GM18499 (cell line): ENCODE results near the gene ANXA11.

Experiments used
- ATAC-seq: cut with Tn5 transposase; IDR thresholded peaks from one replicate; pipeline ENCODE4 v1.9.1; 2021; ENCODE audit warnings: moderate number of reproducible peaks; ENCODE audit not compliant: insufficient read depth, unreplicated experiment

ANXA11 gene

GRCh38 chr10:80167471-80168161, 37.7 kb downstream of the ANXA11 start:
- no peak for ATAC-seq

- no peak for ATAC-seq
Observed at GRCh38 chr10:80166581-80167470, 38.5 kb downstream of the ANXA11 start.

GRCh38 chr10:80165173-80165572, 40.2 kb downstream of the ANXA11 start:
- no peak for ATAC-seq

GRCh38 chr10:80164596-80164995, 40.7 kb downstream of the ANXA11 start:
- no peak for ATAC-seq

DNA sequence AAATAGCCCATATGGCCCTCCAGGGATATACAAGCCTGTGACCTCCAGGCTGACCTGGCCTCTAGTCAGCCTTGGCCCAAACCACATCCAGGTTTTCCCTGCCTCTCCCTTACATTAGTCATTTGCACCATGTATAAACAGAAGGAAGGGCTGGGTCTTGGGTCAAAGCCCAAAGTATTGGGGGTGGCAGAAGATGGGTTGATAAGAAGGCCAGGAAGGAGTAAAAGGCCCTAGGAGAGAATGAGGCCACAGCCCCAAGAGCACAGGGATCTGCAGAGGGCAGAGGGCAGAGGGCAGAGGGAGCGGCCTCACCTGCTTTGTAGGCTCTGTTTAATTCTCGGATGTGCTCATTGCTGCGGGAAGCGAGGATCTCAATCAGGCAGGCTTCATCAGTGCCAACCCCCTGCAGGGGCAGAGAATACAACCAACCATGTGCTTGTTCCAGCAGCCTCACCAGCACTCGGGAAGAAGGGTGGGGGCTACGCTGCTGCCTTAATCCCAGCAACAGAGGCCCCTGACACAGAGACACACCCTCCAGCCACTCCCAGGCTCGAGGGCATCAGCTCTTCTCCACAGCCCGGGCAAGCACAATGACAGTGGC, 41.5 kb downstream of the ANXA11 start:
- ATAC-seq, result no peak

GRCh38 chr10:80161321-80162083, 43.8 kb downstream of the ANXA11 start:
- no peak for ATAC-seq

DNA sequence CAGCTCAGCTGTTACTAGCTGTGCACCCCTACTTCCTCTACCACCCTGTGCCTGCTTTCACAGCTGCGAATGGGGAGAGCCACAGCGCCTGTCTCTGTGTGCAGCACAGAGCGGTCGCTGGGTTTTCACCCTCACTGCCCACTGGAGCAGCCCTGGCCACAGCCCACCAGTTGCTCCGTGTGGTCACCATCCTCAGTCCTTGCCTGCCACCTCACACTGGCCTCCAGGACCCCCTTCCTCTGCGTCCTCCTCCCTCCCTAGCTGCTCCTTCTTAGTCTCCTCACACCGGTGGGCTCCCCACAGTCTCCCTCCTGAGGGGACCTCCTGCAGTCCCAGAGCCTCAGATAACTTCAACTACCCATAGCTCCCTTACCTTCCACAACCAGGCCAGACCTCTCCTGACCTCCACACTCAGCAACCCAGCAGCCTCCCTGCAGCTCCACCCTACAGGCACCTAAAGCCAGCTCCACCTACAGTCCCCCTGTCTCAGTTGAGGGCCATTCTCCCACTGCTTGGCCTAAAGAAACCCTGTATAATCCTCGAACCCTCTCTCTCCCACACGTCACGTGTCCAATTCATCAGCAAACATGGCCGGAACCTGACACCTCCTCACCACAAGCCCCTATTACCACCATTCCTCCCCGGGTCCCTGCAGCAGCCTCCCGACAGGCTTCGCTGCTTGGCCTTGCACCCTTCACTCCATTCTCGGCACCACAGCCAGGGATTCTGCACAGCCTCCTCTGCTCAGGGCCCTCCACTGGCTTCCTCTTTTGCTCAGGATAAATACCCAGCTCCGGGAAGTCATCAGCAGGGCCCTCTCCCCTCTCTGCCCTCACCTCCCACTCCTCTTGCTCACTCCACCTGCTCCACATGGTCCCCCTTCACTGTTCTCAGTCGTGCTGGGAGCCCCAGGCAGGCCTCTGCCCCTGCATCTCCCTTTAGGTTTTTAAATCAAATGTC, 44.7 kb downstream of the ANXA11 start:
- no peak for ATAC-seq

- ATAC-seq, result no peak
Observed at GRCh38 chr10:80159166-80159873, 46.0 kb downstream of the ANXA11 start.

GRCh38 chr10:80158598-80159127, 46.7 kb downstream of the ANXA11 start:
- ATAC-seq, result no peak

- ATAC-seq, result no peak
Observed at GRCh38 chr10:80158126-80158525, 47.2 kb downstream of the ANXA11 start.

GRCh38 chr10:80157561-80157960, 47.8 kb downstream of the ANXA11 start:
- no peak for ATAC-seq

DNA sequence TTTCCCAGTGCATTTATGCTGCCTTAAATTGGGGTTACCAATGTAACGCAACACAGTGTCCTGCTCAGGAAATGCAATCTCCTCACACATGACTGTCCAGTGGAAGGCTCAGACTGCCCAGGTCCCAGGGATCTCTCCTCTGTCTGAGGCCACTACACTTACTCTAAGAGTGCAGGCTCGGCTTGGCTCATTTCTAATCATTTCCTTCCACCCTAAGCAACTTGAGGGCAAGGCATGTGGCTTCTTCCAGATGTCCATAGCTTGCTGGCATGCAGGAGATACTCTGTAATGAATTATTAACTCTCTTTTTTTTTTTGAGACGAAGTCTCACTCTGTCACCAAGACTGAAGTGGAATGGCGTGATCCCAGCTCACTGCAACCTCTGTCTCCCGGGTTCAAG, 49.1 kb downstream of the ANXA11 start:
- ATAC-seq, result no peak

DNA sequence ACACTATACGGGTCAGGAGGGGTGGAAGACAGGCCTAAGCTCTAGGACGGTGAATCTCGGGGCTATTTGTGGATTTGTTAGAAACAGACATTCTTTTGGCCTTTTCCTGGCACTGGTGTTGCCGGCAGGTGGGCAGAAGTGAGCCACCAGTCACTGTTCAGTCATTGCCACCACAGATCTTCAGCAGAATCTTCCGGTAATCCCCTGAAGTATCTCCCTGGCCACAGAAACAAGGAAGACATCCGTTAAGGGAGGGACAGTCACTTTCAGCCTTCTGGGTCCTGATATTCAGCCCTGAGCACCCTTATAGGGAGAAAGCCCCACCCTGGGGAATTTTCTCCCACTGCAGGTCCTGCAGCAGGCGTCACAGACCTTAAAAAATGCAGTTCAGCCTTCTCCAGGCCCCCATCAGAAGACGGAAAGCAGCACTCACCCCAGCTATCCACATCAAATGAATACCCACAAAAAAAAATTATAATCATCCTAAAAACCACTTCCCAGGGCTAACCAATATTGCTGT, 49.6 kb downstream of the ANXA11 start:
- ATAC-seq, result no peak

DNA sequence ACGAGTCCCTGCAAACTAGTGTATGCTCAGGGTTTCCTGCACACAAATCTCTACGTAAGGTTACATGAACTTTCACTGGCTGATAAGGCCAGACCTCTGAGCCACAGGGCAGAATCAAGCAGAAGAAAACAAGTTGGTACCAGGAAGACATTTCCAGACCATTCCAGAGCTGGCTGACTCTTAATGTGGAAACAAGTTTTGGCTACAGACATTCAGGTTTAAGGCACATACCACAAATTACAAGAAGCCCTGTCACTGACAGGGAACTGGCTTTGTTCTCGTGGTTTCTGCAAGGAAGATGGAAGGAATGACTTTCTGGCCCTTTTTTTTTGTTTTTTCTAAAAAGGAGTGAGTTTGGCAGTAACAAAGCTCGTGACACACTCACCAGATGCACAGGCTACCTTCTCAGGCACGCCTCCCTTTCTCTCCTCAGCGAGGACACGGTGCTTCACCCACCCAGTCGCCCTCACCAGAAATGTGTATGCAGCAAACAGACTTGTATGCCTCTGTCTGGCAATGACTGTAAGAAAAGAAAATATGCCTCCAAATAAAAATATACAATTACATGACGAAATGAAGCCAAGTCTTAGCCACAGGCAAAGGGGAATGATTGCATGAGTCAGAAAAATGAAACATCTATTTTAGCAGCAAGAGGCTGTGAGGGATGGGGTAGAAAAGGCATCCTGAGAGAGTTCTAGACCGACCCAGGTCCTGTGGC, 50.2 kb downstream of the ANXA11 start:
- ATAC-seq, result no peak

DNA sequence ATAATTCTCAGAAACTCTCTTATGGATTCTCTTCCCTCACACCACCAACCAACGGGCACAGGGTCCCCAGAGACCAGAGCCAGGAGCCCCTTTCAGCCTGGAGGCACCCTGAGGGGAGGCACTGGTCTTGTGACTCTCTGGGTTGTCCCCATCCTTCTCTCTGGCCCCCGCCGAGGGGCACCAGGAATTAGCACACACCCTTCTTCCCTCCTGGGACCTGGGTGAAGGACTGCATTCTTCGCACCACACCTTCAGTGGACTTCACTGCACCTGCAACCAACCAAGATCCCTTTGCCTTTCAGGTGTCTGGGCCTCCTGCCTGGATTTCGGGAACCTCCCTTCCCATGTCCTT, 50.7 kb downstream of the ANXA11 start:
- ATAC-seq, result no peak

GRCh38 chr10:80153460-80153859, 51.9 kb downstream of the ANXA11 start:
- no peak for ATAC-seq

DNA sequence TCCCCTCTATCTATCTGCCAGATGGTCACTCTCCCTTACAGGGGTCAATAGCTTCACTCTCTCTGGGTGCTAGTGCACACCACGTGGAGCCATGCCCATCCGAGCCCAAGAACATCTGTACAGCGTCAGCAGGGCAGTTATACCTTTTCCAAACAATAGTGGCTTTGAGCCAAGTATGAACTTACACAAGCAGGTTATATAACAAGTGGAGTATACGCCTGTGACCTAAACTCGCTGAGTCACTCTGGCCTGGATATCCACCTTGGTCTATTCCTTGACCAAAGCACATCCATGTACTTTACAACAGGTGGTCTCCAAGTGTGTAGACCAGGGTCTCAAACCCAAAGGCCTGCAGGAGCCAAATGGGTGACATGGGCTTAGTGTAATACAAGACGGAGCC, 52.5 kb downstream of the ANXA11 start:
- no peak for ATAC-seq

GRCh38 chr10:80150172-80150571, 55.2 kb downstream of the ANXA11 start:
- ATAC-seq, result no peak
